PC-9 (cell line): Measurements from ENCODE around the gene GNAO1. TPM values are rescaled to one million over a fixed set of nuclear protein-coding genes. Genes with fewer than 3 reads are reported as not detected.

Source experiments
- BruUV-seq: library from RNA; stranded (reverse); fragments of 400-500 nt; replicated peaks from 2 replicates; lab custom pipeline; 2021; lab: Mats Ljungman, UMichigan
- CTCF ChIA-PET: fragments of 300-600 bp; sonication (Branson Sonifier 250); formaldehyde crosslinking; loops from one replicate; lab custom pipeline; 2022; ENCODE audit warnings: antibody characterized with exemption; lab: Charles Lee
- POLR2A ChIA-PET: fragments of 300-600 bp; sonication (Branson Sonifier 250); formaldehyde crosslinking; loops from one replicate; lab custom pipeline; 2022; ENCODE audit warnings: antibody characterized with exemption; ENCODE audit not compliant: unreplicated experiment; lab: Charles Lee
- DNase-seq, 2 experiments: peaks; one replicate each; pipeline versions ENCODE4 v3.0.0 to v3.0.0-alpha.2; 2015 to 2022; ENCODE audit warnings: mixed read lengths in 1 of 2
- H2AFZ ChIP-seq: fragments of 200-600 bp; sonication (generic); 2 replicates; pipeline ENCODE4 v1.8.1; 2017; ENCODE audit warnings: antibody characterized with exemption
- H3F3A ChIP-seq: fragments of 200-600 bp; sonication (generic); 2 replicates; pipeline ENCODE4 v1.8.1; 2017; ENCODE audit warnings: antibody characterized with exemption, mild to moderate bottlenecking, low read depth; ENCODE audit not compliant: insufficient read depth
- H3K27ac ChIP-seq: fragments of 200-600 bp; sonication (generic); 2 replicates; pipeline ENCODE4 v1.6.1; 2016; ENCODE audit warnings: mixed run types
- H3K27me3 ChIP-seq: fragments of 200-600 bp; sonication (generic); 2 replicates; pipeline ENCODE4 v1.6.1; 2016; ENCODE audit warnings: low read depth, mixed run types; ENCODE audit not compliant: insufficient read depth
- H3K36me3 ChIP-seq: fragments of 200-600 bp; sonication (generic); 2 replicates; pipeline ENCODE4 v1.6.1; 2016; ENCODE audit warnings: low read depth, mixed run types
- H3K4me1 ChIP-seq: fragments of 200-600 bp; sonication (generic); replicated peaks from 2 replicates; pipeline ENCODE4 v1.6.1; 2016; ENCODE audit warnings: mixed run types; ENCODE audit not compliant: insufficient read depth
- H3K4me2 ChIP-seq: fragments of 200-600 bp; sonication (generic); 2 replicates; pipeline ENCODE4 v1.6.1; 2017; ENCODE audit warnings: mixed run types
- H3K4me3 ChIP-seq: fragments of 200-600 bp; sonication (generic); 2 replicates; pipeline ENCODE4 v1.6.1; 2016; ENCODE audit warnings: mixed run types
- H3K79me2 ChIP-seq: fragments of 200-600 bp; sonication (generic); 2 replicates; pipeline ENCODE4 v1.6.1; 2017; ENCODE audit warnings: low read depth, mixed run types
- H3K9me2 ChIP-seq: fragments of 200-600 bp; sonication (generic); 2 replicates; pipeline ENCODE4 v1.8.1; 2017; ENCODE audit warnings: mild to moderate bottlenecking; ENCODE audit not compliant: insufficient read depth
- H3K9me3 ChIP-seq: fragments of 200-600 bp; sonication (generic); 2 replicates; pipeline ENCODE4 v1.8.1; 2016; ENCODE audit warnings: low read depth; ENCODE audit not compliant: insufficient read depth
- H4K20me1 ChIP-seq: fragments of 200-600 bp; sonication (generic); 2 replicates; pipeline ENCODE4 v1.8.1; 2017; ENCODE audit not compliant: insufficient read depth
- EZH2 ChIP-seq: fragments of 200-600 bp; sonication (generic); IDR thresholded peaks from 2 replicates; pipeline ENCODE4 v1.8.0; 2017; ENCODE audit warnings: antibody characterized with exemption, low read depth
- intact Hi-C: fragments of 100-400 bp; cut with micrococcal nuclease; formaldehyde crosslinking; loops from one replicate; pipeline ENCODE4 v1.10.0; 2022; ENCODE audit not compliant: unreplicated experiment
- total RNA-seq: library from RNA; stranded (reverse); gene quantifications from 2 replicates; pipeline ENCODE4 v1.2.3, GENCODE V29; 2021
- TF ChIP-seq, protein P1 (sequence below): fragments of 200-600 bp; sonication (generic); conservative IDR thresholded peaks from 2 replicates; pipeline ENCODE4 v1.6.1; 2017; ENCODE audit warnings: mixed run types, antibody characterized with exemption, mild to moderate bottlenecking, moderate library complexity

Gene GNAO1
- total RNA-seq, 1 experiment from 2014 or later, result 2.8 TPM

- POLR2A ChIA-PET, result no interaction called here
- no peaks in the 10 kb centered on the region for H4K20me1 ChIP-seq
- TF ChIP-seq, protein P1, sequence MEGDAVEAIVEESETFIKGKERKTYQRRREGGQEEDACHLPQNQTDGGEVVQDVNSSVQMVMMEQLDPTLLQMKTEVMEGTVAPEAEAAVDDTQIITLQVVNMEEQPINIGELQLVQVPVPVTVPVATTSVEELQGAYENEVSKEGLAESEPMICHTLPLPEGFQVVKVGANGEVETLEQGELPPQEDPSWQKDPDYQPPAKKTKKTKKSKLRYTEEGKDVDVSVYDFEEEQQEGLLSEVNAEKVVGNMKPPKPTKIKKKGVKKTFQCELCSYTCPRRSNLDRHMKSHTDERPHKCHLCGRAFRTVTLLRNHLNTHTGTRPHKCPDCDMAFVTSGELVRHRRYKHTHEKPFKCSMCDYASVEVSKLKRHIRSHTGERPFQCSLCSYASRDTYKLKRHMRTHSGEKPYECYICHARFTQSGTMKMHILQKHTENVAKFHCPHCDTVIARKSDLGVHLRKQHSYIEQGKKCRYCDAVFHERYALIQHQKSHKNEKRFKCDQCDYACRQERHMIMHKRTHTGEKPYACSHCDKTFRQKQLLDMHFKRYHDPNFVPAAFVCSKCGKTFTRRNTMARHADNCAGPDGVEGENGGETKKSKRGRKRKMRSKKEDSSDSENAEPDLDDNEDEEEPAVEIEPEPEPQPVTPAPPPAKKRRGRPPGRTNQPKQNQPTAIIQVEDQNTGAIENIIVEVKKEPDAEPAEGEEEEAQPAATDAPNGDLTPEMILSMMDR, result no peak
- TF ChIP-seq EZH2, result no peak
- no peaks in the 10 kb centered on the region for H3K27me3 ChIP-seq
- H3K4me2 ChIP-seq, result no peak overlapping the region
- no peak overlapping the region for H2AFZ ChIP-seq
- intact Hi-C loops, result no loop called here
- no peak overlapping the region for H3K4me3 ChIP-seq
- no peak overlapping the region for H3K27ac ChIP-seq
- DNase-seq, result peak in 1 of 2 experiments; percentile 8
- CTCF ChIA-PET, result no interaction called here
- no peaks in the 10 kb centered on the region for H3K79me2 ChIP-seq
- H3K36me3 ChIP-seq, result no peaks in the 10 kb centered on the region
- no peaks in the 10 kb centered on the region for H3K9me2 ChIP-seq
- no TSS peak for BruUV-seq
- peaks cover 17% of the 10 kb centered on the region for H3F3A ChIP-seq
- H3K9me3 ChIP-seq, result no peaks in the 10 kb centered on the region
- H3K4me1 ChIP-seq, result peaks cover under 1% of the 10 kb centered on the region; the same call in 1 of the 2 replicates
Measured at GRCh38 chr16:56362706-56363105, 171.4 kb downstream of the GNAO1 start.

GRCh38 chr16:56363181-56363716 is 172.0 kb downstream of the GNAO1 start:
- no peak overlapping the region for H3K4me2 ChIP-seq
- H2AFZ ChIP-seq, result no peak overlapping the region
- intact Hi-C loops, result no loop called here
- ChIA-PET POLR2A (no interaction called here), CTCF (no interaction called here)
- DNase-seq, result peak in 1 of 2 experiments; percentile 21
- no peaks in the 10 kb centered on the region for H3K4me1 ChIP-seq
- no peak overlapping the region for H3K27ac ChIP-seq
- peaks cover 17% of the 10 kb centered on the region for H3F3A ChIP-seq
- no peaks in the 10 kb centered on the region for H3K9me2 ChIP-seq
- H3K79me2 ChIP-seq, result no peaks in the 10 kb centered on the region
- H3K36me3 ChIP-seq, result no peaks in the 10 kb centered on the region
- H3K27me3 ChIP-seq, result no peaks in the 10 kb centered on the region
- no TSS peak for BruUV-seq
- H3K9me3 ChIP-seq, result no peaks in the 10 kb centered on the region
- no peaks in the 10 kb centered on the region for H4K20me1 ChIP-seq
- TF ChIP-seq, protein P1, result no peak
- no peak for TF ChIP-seq EZH2
- no peak overlapping the region for H3K4me3 ChIP-seq

- TF ChIP-seq, protein P1, result no peak
- no peak for TF ChIP-seq EZH2
- Histone ChIP-seq H3K79me2 (peaks cover under 1% of the 10 kb centered on the region; the same call in 1 of the 2 replicates), H3K9me2 (no peaks in the 10 kb centered on the region), H3F3A (peaks cover 10% of the 10 kb centered on the region; the same call in 1 of the 2 replicates), H3K36me3 (peaks cover 3% of the 10 kb centered on the region; the same call in 1 of the 2 replicates), H3K4me3 (no peak overlapping the region), H3K27me3 (no peaks in the 10 kb centered on the region), H3K4me2 (no peak overlapping the region), H4K20me1 (no peaks in the 10 kb centered on the region), H3K4me1 (no peaks in the 10 kb centered on the region), H3K9me3 (no peaks in the 10 kb centered on the region), H3K27ac (no peak overlapping the region), H2AFZ (no peak overlapping the region)
- POLR2A ChIA-PET, result no interaction called here
- DNase-seq, result peak in 1 of 2 experiments; percentile 28
- CTCF ChIA-PET, result no interaction called here
- no TSS peak for BruUV-seq
- intact Hi-C loops, result no loop called here
Measured at GRCh38 chr16:56363781-56364565, 172.7 kb downstream of the GNAO1 start.
